ENCODE measurements around the gene ZDHHC23.
A peak's percentile ranks its signal among the peaks of the same experiment; 100 is the strongest.

Gene ZDHHC23, protein sequence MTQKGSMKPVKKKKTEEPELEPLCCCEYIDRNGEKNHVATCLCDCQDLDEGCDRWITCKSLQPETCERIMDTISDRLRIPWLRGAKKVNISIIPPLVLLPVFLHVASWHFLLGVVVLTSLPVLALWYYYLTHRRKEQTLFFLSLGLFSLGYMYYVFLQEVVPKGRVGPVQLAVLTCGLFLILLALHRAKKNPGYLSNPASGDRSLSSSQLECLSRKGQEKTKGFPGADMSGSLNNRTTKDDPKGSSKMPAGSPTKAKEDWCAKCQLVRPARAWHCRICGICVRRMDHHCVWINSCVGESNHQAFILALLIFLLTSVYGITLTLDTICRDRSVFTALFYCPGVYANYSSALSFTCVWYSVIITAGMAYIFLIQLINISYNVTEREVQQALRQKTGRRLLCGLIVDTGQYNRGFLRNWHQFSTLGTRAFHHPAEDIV

DNA sequence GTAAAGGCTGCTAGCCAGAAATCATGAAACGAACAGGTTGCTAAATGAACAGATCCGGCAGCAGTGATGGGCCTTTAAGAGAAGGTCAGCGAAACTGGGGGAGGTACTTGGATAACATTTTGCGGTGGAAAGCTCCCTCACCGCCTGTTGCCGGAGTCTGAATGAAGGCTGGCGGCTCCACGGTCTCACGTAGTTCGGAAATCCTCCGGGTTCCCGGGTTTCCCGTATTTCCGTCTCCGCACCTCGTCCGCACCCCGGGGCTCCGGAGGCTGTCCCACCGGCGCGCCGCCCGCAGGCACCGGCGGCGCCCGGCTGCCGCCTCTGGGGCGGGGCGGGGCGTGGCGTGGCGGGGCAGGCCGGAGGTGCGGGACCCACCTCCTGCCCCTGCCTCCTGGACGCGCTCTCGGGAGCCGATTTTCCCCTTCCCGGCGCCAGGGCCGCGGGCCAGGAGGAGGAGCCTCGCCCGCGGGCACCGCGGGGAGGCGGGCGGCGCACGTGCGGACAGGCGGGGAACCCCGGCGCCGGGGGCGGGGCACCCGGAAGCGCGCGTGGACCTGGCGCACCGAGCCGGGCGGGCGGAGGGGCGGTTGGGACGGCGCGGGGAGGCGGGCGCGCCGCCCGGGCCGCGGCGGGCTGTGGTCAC, at the start of gene ZDHHC23:
ZDHHC23 (plus strand) TSS at position 642 of the 643 bp plus-strand sequence. CDS start 790 bp downstream, outside the sequence.
- Histone ChIP-seq H3K4me3 (ENCODE audit: low read length) (peak within 1 kb of the TSS; percentile 96), H3K9ac (ENCODE audit: low read length) (peak within 1 kb of the TSS; percentile 73), H3K27me3 (ENCODE audit: low read depth, low read length) (no peaks in the 10 kb centered on the region), H3K27ac (ENCODE audit: low read length) (peak within 1 kb of the TSS; percentile 6; the same call in 1 of the 2 replicates), H3K9me3 (ENCODE audit: insufficient read depth, low read length) (no peaks in the 10 kb centered on the region), H2AFZ (ENCODE audit: low read depth, low read length) (peak within 1 kb of the TSS; percentile 86), H4K20me1 (ENCODE audit: insufficient read depth, low read length) (no peaks in the 10 kb centered on the region), H3K79me2 (ENCODE audit: low read length) (no peaks in the 10 kb centered on the region), H3K4me1 (ENCODE audit: low read length) (peaks cover 18% of the 10 kb centered on the region), H3K36me3 (replicated peaks; ENCODE audit: low read depth, low read length) (peaks cover 4% of the 10 kb centered on the region), H3K4me2 (ENCODE audit: low read length) (peak within 1 kb of the TSS; percentile 85)
- no peak for TF ChIP-seq EZH2phosphoT487 (IDR thresholded peaks at IDR 0.05; ENCODE audit: low read depth)
- TF ChIP-seq, protein P1, sequence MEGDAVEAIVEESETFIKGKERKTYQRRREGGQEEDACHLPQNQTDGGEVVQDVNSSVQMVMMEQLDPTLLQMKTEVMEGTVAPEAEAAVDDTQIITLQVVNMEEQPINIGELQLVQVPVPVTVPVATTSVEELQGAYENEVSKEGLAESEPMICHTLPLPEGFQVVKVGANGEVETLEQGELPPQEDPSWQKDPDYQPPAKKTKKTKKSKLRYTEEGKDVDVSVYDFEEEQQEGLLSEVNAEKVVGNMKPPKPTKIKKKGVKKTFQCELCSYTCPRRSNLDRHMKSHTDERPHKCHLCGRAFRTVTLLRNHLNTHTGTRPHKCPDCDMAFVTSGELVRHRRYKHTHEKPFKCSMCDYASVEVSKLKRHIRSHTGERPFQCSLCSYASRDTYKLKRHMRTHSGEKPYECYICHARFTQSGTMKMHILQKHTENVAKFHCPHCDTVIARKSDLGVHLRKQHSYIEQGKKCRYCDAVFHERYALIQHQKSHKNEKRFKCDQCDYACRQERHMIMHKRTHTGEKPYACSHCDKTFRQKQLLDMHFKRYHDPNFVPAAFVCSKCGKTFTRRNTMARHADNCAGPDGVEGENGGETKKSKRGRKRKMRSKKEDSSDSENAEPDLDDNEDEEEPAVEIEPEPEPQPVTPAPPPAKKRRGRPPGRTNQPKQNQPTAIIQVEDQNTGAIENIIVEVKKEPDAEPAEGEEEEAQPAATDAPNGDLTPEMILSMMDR (IDR thresholded peaks at IDR 0.05; ENCODE audit: low read depth, low read length), result no peak

DNA sequence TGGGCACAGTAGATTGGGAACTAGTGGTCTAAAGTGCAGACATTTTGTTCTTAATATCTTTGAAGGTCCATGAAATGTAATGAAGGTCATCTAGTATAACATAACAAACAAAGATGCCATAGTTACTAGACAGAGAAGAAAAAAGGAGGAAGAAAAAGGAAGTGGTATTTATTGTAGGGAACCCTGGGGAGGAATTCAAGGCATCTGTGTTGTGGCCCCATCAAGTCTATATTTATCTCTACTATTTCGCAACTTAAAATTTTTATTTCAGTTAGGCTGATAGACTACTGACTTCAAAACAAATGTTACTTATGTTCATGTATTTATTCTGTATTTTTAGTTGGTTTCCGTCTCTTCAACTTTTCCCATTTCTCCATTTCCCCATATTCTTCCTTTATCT, 48.9 kb upstream of the ZDHHC23 start:
- Histone ChIP-seq H3K4me1 (ENCODE audit: low read length) (peaks cover 9% of the 10 kb centered on the region), H3K79me2 (ENCODE audit: low read length) (no peaks in the 10 kb centered on the region), H3K27me3 (ENCODE audit: low read depth, low read length) (no peaks in the 10 kb centered on the region), H4K20me1 (ENCODE audit: insufficient read depth, low read length) (no peaks in the 10 kb centered on the region), H3K4me2 (ENCODE audit: low read length) (no peak overlapping the region), H3K27ac (ENCODE audit: low read length) (no peak overlapping the region), H3K4me3 (ENCODE audit: low read length) (no peak overlapping the region), H3K9me3 (ENCODE audit: insufficient read depth, low read length) (no peaks in the 10 kb centered on the region), H3K36me3 (replicated peaks; ENCODE audit: low read depth, low read length) (no peaks in the 10 kb centered on the region), H3K9ac (ENCODE audit: low read length) (no peak overlapping the region), H2AFZ (ENCODE audit: low read depth, low read length) (no peak overlapping the region)
- TF ChIP-seq, protein P1 (IDR thresholded peaks at IDR 0.05; ENCODE audit: low read depth, low read length), result no peak
- TF ChIP-seq EZH2phosphoT487 (IDR thresholded peaks at IDR 0.05; ENCODE audit: low read depth), result no peak

DNA sequence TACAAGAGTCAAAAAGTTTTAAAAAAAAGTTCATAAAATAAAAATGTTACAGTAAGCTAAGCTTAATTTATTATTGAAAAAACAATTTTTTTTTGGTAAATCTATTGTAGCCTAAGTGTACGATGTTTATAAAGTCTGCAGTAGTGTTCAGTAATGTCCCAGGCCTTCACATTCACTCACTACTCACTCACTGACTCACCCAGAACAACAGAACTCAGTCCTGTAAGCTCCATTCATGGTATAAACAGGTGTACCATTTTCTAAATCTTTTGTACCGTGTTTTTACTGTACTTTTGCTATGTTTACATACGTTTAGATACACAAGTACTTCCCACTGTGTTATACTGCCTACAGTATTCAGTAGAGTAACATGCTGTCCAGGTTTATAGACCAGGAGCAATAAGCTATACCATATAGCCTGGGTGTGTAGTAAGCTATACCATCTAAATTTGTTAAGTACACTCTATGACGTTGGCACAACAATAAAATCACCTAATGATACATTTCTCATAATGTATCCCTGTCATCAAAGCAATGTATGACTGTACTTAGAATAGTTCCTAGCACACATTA, 41.2 kb upstream of the ZDHHC23 start:
- Histone ChIP-seq H3K4me3 (ENCODE audit: low read length) (no peak overlapping the region), H3K9me3 (ENCODE audit: insufficient read depth, low read length) (no peaks in the 10 kb centered on the region), H4K20me1 (ENCODE audit: insufficient read depth, low read length) (no peaks in the 10 kb centered on the region)

More for the DNA sequence above, 41.2 kb upstream of the ZDHHC23 start:
- Histone ChIP-seq H3K4me2 (ENCODE audit: low read length) (no peak overlapping the region), H3K9ac (ENCODE audit: low read length) (no peak overlapping the region), H3K4me1 (ENCODE audit: low read length) (no peaks in the 10 kb centered on the region), H3K27ac (ENCODE audit: low read length) (no peak overlapping the region), H3K79me2 (ENCODE audit: low read length) (no peaks in the 10 kb centered on the region), H3K36me3 (replicated peaks; ENCODE audit: low read depth, low read length) (no peaks in the 10 kb centered on the region), H2AFZ (ENCODE audit: low read depth, low read length) (no peak overlapping the region), H3K27me3 (ENCODE audit: low read depth, low read length) (no peaks in the 10 kb centered on the region)
- no peak for TF ChIP-seq EZH2phosphoT487 (IDR thresholded peaks at IDR 0.05; ENCODE audit: low read depth)
- TF ChIP-seq, protein P1 (IDR thresholded peaks at IDR 0.05; ENCODE audit: low read depth, low read length), result no peak
